IMR-90 (cell line): Measurements from ENCODE around the gene TUBB4A. TPM values are rescaled to one million over a fixed set of nuclear protein-coding genes. Genes with fewer than 3 reads are reported as not detected.

Source experiments
- ATAC-seq: fragments of 200-7000 bp; cut with Tn5 transposase; 2 replicates; pipeline ENCODE4 v1.9.1; 2020; ENCODE audit warnings: low read depth, mild to moderate bottlenecking, moderate library complexity
- BruUV-seq: library from RNA; stranded (reverse); fragments of 400-500 nt; replicated peaks from 2 replicates; lab custom pipeline; 2021; lab: Mats Ljungman, UMichigan
- CTCF ChIA-PET: fragments of 300-600 bp; formaldehyde crosslinking; extraction: SDS; loops from one replicate; lab custom pipeline; 2021; ENCODE audit warnings: antibody characterized with exemption; lab: Yijun Ruan, JAX
- POLR2A ChIA-PET: fragments of 300-600 bp; sonication (Branson Sonifier 250); formaldehyde crosslinking; loops from one replicate; lab custom pipeline; 2022; ENCODE audit warnings: antibody characterized with exemption; ENCODE audit not compliant: unreplicated experiment; lab: Charles Lee
- DNase-seq: peaks from one replicate; pipeline ENCODE4 v3.0.0; 2013
- H2AFZ ChIP-seq: replicated peaks from 2 replicates; pipeline ENCODE3; 2013; ENCODE audit warnings: low read length, mild to moderate bottlenecking; ENCODE audit not compliant: poor library complexity
- H2AK5ac ChIP-seq: 2 replicates; pipeline ENCODE4 v1.6.1; 2013; ENCODE audit warnings: low read depth, low read length, inconsistent platforms
- H2AK9ac ChIP-seq: replicated peaks from 2 replicates; pipeline ENCODE3; 2013; ENCODE audit warnings: mild to moderate bottlenecking, low read depth, low read length, moderate library complexity; ENCODE audit not compliant: poor library complexity
- H2BK120ac ChIP-seq: 2 replicates; pipeline ENCODE4 v1.6.1; 2013; ENCODE audit warnings: low read depth, low read length, inconsistent platforms
- H2BK15ac ChIP-seq: 3 replicates; pipeline ENCODE4 v1.6.1; 2013; ENCODE audit warnings: low read depth, low read length, inconsistent platforms
- H2BK20ac ChIP-seq: 2 replicates; pipeline ENCODE4 v1.6.1; 2013; ENCODE audit warnings: low read depth, mild to moderate bottlenecking, inconsistent platforms, low read length, moderate library complexity
- H2BK5ac ChIP-seq: 2 replicates; pipeline ENCODE4 v1.6.1; 2013; ENCODE audit warnings: mild to moderate bottlenecking, low read depth, low read length, inconsistent platforms; ENCODE audit not compliant: poor library complexity, severe bottlenecking
- H3K14ac ChIP-seq: replicated peaks from 2 replicates; pipeline ENCODE4 v1.6.1; 2013; ENCODE audit warnings: low read depth, low read length, inconsistent platforms
- H3K18ac ChIP-seq: 2 replicates; pipeline ENCODE4 v1.6.1; 2013; ENCODE audit warnings: low read depth, low read length, control low read depth
- H3K23ac ChIP-seq: 2 replicates; pipeline ENCODE4 v1.6.1; 2013; ENCODE audit warnings: low read depth, low read length, inconsistent platforms
- H3K27ac ChIP-seq: 2 replicates; pipeline ENCODE4 v1.5.1; 2013; ENCODE audit warnings: mild to moderate bottlenecking, control low read depth, low read length; ENCODE audit not compliant: insufficient read depth
- H3K27me3 ChIP-seq: 2 replicates; pipeline ENCODE4 v1.6.1; 2013; ENCODE audit warnings: low read length; ENCODE audit not compliant: control insufficient read depth, insufficient read depth
- H3K36me3 ChIP-seq: 2 replicates; pipeline ENCODE4 v1.6.1; 2013; ENCODE audit warnings: low read length, mixed read lengths; ENCODE audit not compliant: control insufficient read depth, insufficient read depth
- H3K4ac ChIP-seq: 2 replicates; pipeline ENCODE4 v1.6.1; 2013; ENCODE audit warnings: low read depth, low read length, inconsistent platforms
- H3K4me1 ChIP-seq: 2 replicates; pipeline ENCODE4 v1.6.1; 2013; ENCODE audit warnings: low read length, mixed read lengths; ENCODE audit not compliant: control insufficient read depth, insufficient read depth
- H3K4me2 ChIP-seq: 2 replicates; pipeline ENCODE4 v1.6.1; 2013; ENCODE audit warnings: low read depth, mild to moderate bottlenecking, control low read depth, low read length, moderate library complexity
- H3K4me3 ChIP-seq: 2 replicates; pipeline ENCODE4 v1.5.1; 2013; ENCODE audit warnings: low read depth, mild to moderate bottlenecking, control low read depth, low read length, moderate library complexity; ENCODE audit not compliant: insufficient read depth
- H3K56ac ChIP-seq: 2 replicates; pipeline ENCODE4 v1.6.1; 2013; ENCODE audit warnings: low read length, inconsistent platforms; ENCODE audit not compliant: insufficient read depth; ENCODE audit errors: extremely low read depth
- H3K79me1 ChIP-seq, 2 experiments: 2 replicates each; pipeline ENCODE4 v1.6.1; 2013; ENCODE audit warnings: low read length in 2 of 2, inconsistent platforms in 1 of 2, low read depth in 1 of 2
- H3K9ac ChIP-seq: 2 replicates; pipeline ENCODE4 v1.6.1; 2013; ENCODE audit warnings: low read depth, low read length, control low read depth
- H3K9me1 ChIP-seq: 2 replicates; pipeline ENCODE4 v1.6.1; 2013; ENCODE audit warnings: low read length, inconsistent platforms; ENCODE audit not compliant: insufficient read depth
- H3K9me3 ChIP-seq: 2 replicates; pipeline ENCODE4 v1.6.1; 2013; ENCODE audit warnings: low read length; ENCODE audit not compliant: control insufficient read depth, insufficient read depth
- H4K20me1 ChIP-seq: 2 replicates; pipeline ENCODE4 v1.6.1; 2013; ENCODE audit warnings: low read length, inconsistent platforms; ENCODE audit not compliant: insufficient read depth
- H4K5ac ChIP-seq: 2 replicates; pipeline ENCODE4 v1.6.1; 2013; ENCODE audit warnings: mild to moderate bottlenecking, low read depth, low read length, control low read depth
- H4K8ac ChIP-seq, 2 experiments: 2 replicates each; pipeline ENCODE4 v1.6.1; 2013; ENCODE audit warnings: low read depth in 2 of 2, low read length in 2 of 2, control low read depth in 1 of 2, inconsistent platforms in 1 of 2
- H4K91ac ChIP-seq: 2 replicates; pipeline ENCODE4 v1.6.1; 2013; ENCODE audit warnings: low read depth, low read length, inconsistent platforms; ENCODE audit not compliant: insufficient read depth
- CEBPB ChIP-seq: IDR thresholded peaks from 2 replicates; pipeline ENCODE4 v1.6.1; 2012; ENCODE audit warnings: low read depth, low read length, improper control_type of control experiment
- FOS ChIP-seq: fragments of 150-350 bp; IDR thresholded peaks from 2 replicates; pipeline ENCODE4 v1.6.1; 2016; ENCODE audit warnings: low read depth, low read length
- MAFK ChIP-seq: IDR thresholded peaks from 2 replicates; pipeline ENCODE4 v1.6.1; 2012; ENCODE audit warnings: low read depth, low read length, improper control_type of control experiment
- MAZ ChIP-seq: IDR thresholded peaks from 2 replicates; pipeline ENCODE4 v1.6.1; 2012; ENCODE audit warnings: low read depth, mild to moderate bottlenecking, low read length, improper control_type of control experiment, moderate library complexity, borderline replicate concordance
- RAD21 ChIP-seq: IDR thresholded peaks from 2 replicates; pipeline ENCODE4 v1.6.1; 2012; ENCODE audit warnings: low read length, improper control_type of control experiment
- SMC3 ChIP-seq: fragments of 150-350 bp; IDR thresholded peaks from 2 replicates; pipeline ENCODE4 v1.6.1; 2016; ENCODE audit warnings: low read depth, mild to moderate bottlenecking, antibody characterized with exemption, low read length, moderate library complexity
- USF2 ChIP-seq: fragments of 150-350 bp; IDR thresholded peaks from 2 replicates; pipeline ENCODE4 v1.6.1; 2017; ENCODE audit warnings: mild to moderate bottlenecking, antibody characterized with exemption, low read length, low read depth
- WGBS, 2 experiments: methylation state at CpG; one replicate each; pipeline versions ENCODE4 v1.1.5 to v1.1.7; 2013; ENCODE audit warnings: missing lambda C conversion rate in 2 of 2; ENCODE audit not compliant: insufficient read length in 1 of 2; ENCODE audit errors: extremely low coverage in 2 of 2; 5-methylcytosine and 5-hydroxymethylcytosine counted together
- dilution Hi-C: fragments of 300-500 bp; cut with HindIII; formaldehyde crosslinking; loops from one replicate; pipeline ENCODE4 v1.14.3; 2018; ENCODE audit warnings: low sequenced_read_pairs; ENCODE audit not compliant: unreplicated experiment
- in situ Hi-C: fragments of 300-500 bp; cut with MboI; formaldehyde crosslinking; loops from 3 replicates; pipeline ENCODE4 v1.14.3; 2019; ENCODE audit warnings: low sequenced_read_pairs, inconsistent platforms, mixed read lengths
- intact Hi-C: fragments of 100-400 bp; cut with micrococcal nuclease; formaldehyde crosslinking; loops from 2 replicates; pipeline ENCODE4 v1.10.0; 2022
- polyA plus RNA-seq, 3 experiments: library from polyadenylated mRNA; depleted of rRNA; stranded (reverse); fragments of >200 nt; gene quantifications; 2 replicates each; pipeline ENCODE4 v1.2.3, GENCODE V29; 2012; ENCODE audit warnings: low replicate concordance in 1 of 3
- total RNA-seq: library from RNA; depleted of rRNA; stranded (reverse); fragments of >200 nt; gene quantifications from 2 replicates; pipeline ENCODE4 v1.2.3, GENCODE V29; 2012

Gene TUBB4A
- total and polyA plus RNA-seq, 2 of the 4 experiments (the other 2 are of a cell fraction): not detected

- in situ Hi-C loops (no loop called here), intact Hi-C loops (no loop called here), dilution Hi-C loops (no loop called here)
- Histone ChIP-seq H2BK15ac (no peak overlapping the region), H3K27ac (no peak overlapping the region), H3K9me3 (no peaks in the 10 kb centered on the region), H4K5ac (no peak overlapping the region), H3K36me3 (no peaks in the 10 kb centered on the region), H4K91ac (no peak overlapping the region), H3K79me1 (no peaks in the 10 kb centered on the region), H3K14ac (no peak overlapping the region), H4K20me1 (no peaks in the 10 kb centered on the region), H3K18ac (no peak overlapping the region), H2AFZ (no peak overlapping the region), H3K23ac (no peak overlapping the region), H3K9me1 (no peaks in the 10 kb centered on the region), H3K27me3 (peaks cover 23% of the 10 kb centered on the region), H2BK5ac (no peak overlapping the region), H2BK20ac (no peak overlapping the region), H3K56ac (no peak overlapping the region), H4K8ac (no peak overlapping the region), H3K9ac (no peak overlapping the region), H3K4me1 (no peaks in the 10 kb centered on the region), H2BK120ac (no peak overlapping the region), H3K4me2 (no peak overlapping the region), H3K4me3 (no peak overlapping the region), H2AK9ac (no peak overlapping the region), H3K4ac (no peak overlapping the region), H2AK5ac (no peak overlapping the region)
- WGBS, 2 experiments: 82% methylated on average over 3 of the region's 9 CpGs; no CpG with 5 or more reads in 1 of the 2 experiments
- CTCF ChIA-PET: no interaction called here
- POLR2A ChIA-PET: no interaction called here
- ATAC-seq (no peak), DNase-seq (no peak)
- no TSS peak for BruUV-seq
- TF ChIP-seq SMC3 (no peak), MAZ (no peak), MAFK (no peak), CEBPB (no peak), FOS (no peak), USF2 (no peak), RAD21 (no peak)
These were observed 1.5 kb upstream of the TUBB4A start for GRCh38 chr19:6503407-6504201.
